NCI-H748 treated with DMSO at 0.1 percent for 48 hours (cell line): ENCODE results near the gene HSPG2.
"Not testable (repeated sequence)": the region's sequence is repeated elsewhere in the genome, so short reads cannot be mapped to it uniquely, and the experiment has no call there.

Experiments
- DNase-seq: peaks from one replicate; lab custom pipeline; 2025; lab: John Stamatoyannopoulos, UW

The HSPG2 gene

GRCh38 chr1:21912038-21912758 is 24.9 kb downstream of the HSPG2 start:
- DNase-seq, result no peak

GRCh38 chr1:21911205-21912001 is 25.7 kb downstream of the HSPG2 start:
- DNase-seq, result no peak

GRCh38 chr1:21910558-21911204 is 26.4 kb downstream of the HSPG2 start:
- DNase-seq, result no peak

- no peak for DNase-seq
These were observed 27.2 kb downstream of the HSPG2 start for GRCh38 chr1:21909787-21910503.

GRCh38 chr1:21909286-21909759 is 27.8 kb downstream of the HSPG2 start:
- DNase-seq, result no peak

GRCh38 chr1:21907737-21908534 is 29.2 kb downstream of the HSPG2 start:
- DNase-seq, result not testable (repeated sequence)

- DNase-seq, result no peak
These were observed 30.1 kb downstream of the HSPG2 start for GRCh38 chr1:21907079-21907418.

- no peak for DNase-seq
These were observed 30.7 kb downstream of the HSPG2 start for GRCh38 chr1:21906173-21907078.

GRCh38 chr1:21904704-21905520 is 32.2 kb downstream of the HSPG2 start:
- DNase-seq, result no peak

GRCh38 chr1:21904454-21904703 is 32.7 kb downstream of the HSPG2 start:
- DNase-seq, result no peak

GRCh38 chr1:21903638-21904453 is 33.3 kb downstream of the HSPG2 start:
- DNase-seq, result no peak

- no peak for DNase-seq
These were observed 34.8 kb downstream of the HSPG2 start for GRCh38 chr1:21902026-21903012.

GRCh38 chr1:21901473-21901847 is 35.6 kb downstream of the HSPG2 start:
- no peak for DNase-seq

- no peak for DNase-seq
These were observed 36.2 kb downstream of the HSPG2 start for GRCh38 chr1:21900766-21901472.

- DNase-seq, result no peak
These were observed 37.1 kb downstream of the HSPG2 start for GRCh38 chr1:21899987-21900386.

GRCh38 chr1:21899267-21899810 is 37.8 kb downstream of the HSPG2 start:
- DNase-seq, result no peak
